Heart left ventricle (tissue), 16 donors: Measurements from ENCODE around the gene HOXC10. TPM values are rescaled to one million over a fixed set of nuclear protein-coding genes. Genes with fewer than 3 reads are reported as not detected.

Source experiments
- ATAC-seq, 4 donors: fragments of 200-7000 bp; cut with Tn5 transposase; one replicate each; pipeline ENCODE4 v1.9.1; 2020 to 2022; ENCODE audit warnings: moderate library complexity in 4 of 4, mild to moderate bottlenecking in 3 of 4, moderate number of reproducible peaks in 1 of 4
- DNase-seq, 5 donors: peaks; one replicate each; pipeline ENCODE4 v3.0.0-alpha.2; 2020
- H3K27ac ChIP-seq, 12 donors: fragments of 200-600 bp; sonication (generic) in 4 of 12; one replicate each; pipeline versions ENCODE4 v1.5.0 to v1.8.0; 2016 to 2022; ENCODE audit warnings: mild to moderate bottlenecking in 2 of 12
- H3K27me3 ChIP-seq, 9 donors: fragments of 200-600 bp; sonication (generic) in 2 of 9; one replicate each; pipeline versions ENCODE4 v1.5.1 to v1.8.0; 2016 to 2022; ENCODE audit warnings: mild to moderate bottlenecking in 3 of 9
- H3K36me3 ChIP-seq, 9 donors: fragments of 200-600 bp; sonication (generic) in 2 of 9; one replicate each; pipeline versions ENCODE4 v1.5.0 to v1.8.0; 2018 to 2022; ENCODE audit warnings: mild to moderate bottlenecking in 2 of 9
- H3K4me1 ChIP-seq, 12 donors: fragments of 200-600 bp; sonication (generic) in 4 of 12; one replicate each; pipeline versions ENCODE4 v1.5.0 to v1.8.0; 2016 to 2022; ENCODE audit warnings: mild to moderate bottlenecking in 3 of 12
- H3K4me3 ChIP-seq, 12 donors: fragments of 200-600 bp; sonication (generic) in 4 of 12; one replicate each; pipeline versions ENCODE4 v1.5.0 to v1.8.0; 2017 to 2022; ENCODE audit warnings: mild to moderate bottlenecking in 9 of 12, moderate library complexity in 4 of 12
- H3K9me3 ChIP-seq, 12 donors: fragments of 200-600 bp; sonication (generic) in 4 of 12; one replicate each; pipeline versions ENCODE4 v1.5.0 to v1.8.0; 2016 to 2022; ENCODE audit warnings: mild to moderate bottlenecking in 1 of 12
- CTCF ChIP-seq, 12 donors: fragments of 200-600 bp; sonication (generic) in 4 of 12; IDR thresholded peaks; one replicate each; pipeline versions ENCODE4 v1.5.0 to v1.8.0; 2018 to 2022; ENCODE audit warnings: antibody characterized with exemption in 12 of 12, mild to moderate bottlenecking in 5 of 12
- POLR2A ChIP-seq, 2 donors: fragments of 450-650 bp; IDR thresholded peaks; one replicate each; pipeline ENCODE4 v1.6.1; 2017; ENCODE audit warnings: antibody characterized with exemption in 2 of 2, mild to moderate bottlenecking in 2 of 2, moderate library complexity in 2 of 2
- WGBS, 4 donors: extraction: QIAGEN DNeasy Blood & Tissue Kit in 2 of 4; methylation state at CpG; one replicate each; pipeline versions ENCODE4 v1.1.5 to v1.1.7; 2013 to 2018; 5-methylcytosine and 5-hydroxymethylcytosine counted together
- intact Hi-C, 10 donors: fragments of 100-400 bp; cut with DNase I; formaldehyde crosslinking; loops; one replicate each; pipeline versions ENCODE4 v1.11.1 to v1.14.2; 2022
- polyA plus RNA-seq, 2 donors: library from polyadenylated mRNA; stranded (reverse); fragments of 200-250 nt; gene quantifications; one replicate each; pipeline ENCODE4 v1.2.3, GENCODE V29; 2013
- total RNA-seq, 9 donors: library from RNA; depleted of rRNA in 2 of 9; stranded (reverse); fragments of >200 nt in 2 of 9; fragmentation: NEBNext Ultra II Directional in 3 of 9; extraction: Animal tissue kit (Norgen Biotek cat#: 25700) in 3 of 9; gene quantifications; one replicate each; pipeline versions ENCODE4 v1.1.0 to v1.2.4, GENCODE V29; 2016 to 2023
- donor health status: ischemic (EF 13 %, LVEDD 7.1; RV severe dilation, severe dysfunction).
- donor health status: healthy with polysubstance abuse.
- donor health status: DM: no; HTN: yes; CAD: no.
- donor health status: DM: no; HTN: no; CAD: no.
- donor health status: ischemic (EF 25% LVEDD 6.9; RV normal size, moderate dysfunction).
- donor health status: ischemic (EF 25% LVEDD 5.7; RV mildly dilated, moderate dysfunction).
- donor health status: healthy.
- donor health status: DM: yes; HTN: yes; CAD: no.
- donor health status: ischemic (EF 35%, LVEDD 5.7; RV mildly dilated, moderate dysfunction).
- donor health status: nonischemic (EF 11% LVEDD 7.7; RV severe dilation, severe dysfunction).
- donor health status: DM: yes; HTN: yes; CAD: no.
- donor health status: PGD.
- donor health status: ischemic (EF 29% LVEDD 5.4; RV normal size, mild dysfunction).
- donor health status: nonischemic (EF 23%, LVEDD 6.1; RV moderate dilation, normal function).

Gene HOXC10
- total and polyA plus RNA-seq, 11 donors, result not detected

DNA sequence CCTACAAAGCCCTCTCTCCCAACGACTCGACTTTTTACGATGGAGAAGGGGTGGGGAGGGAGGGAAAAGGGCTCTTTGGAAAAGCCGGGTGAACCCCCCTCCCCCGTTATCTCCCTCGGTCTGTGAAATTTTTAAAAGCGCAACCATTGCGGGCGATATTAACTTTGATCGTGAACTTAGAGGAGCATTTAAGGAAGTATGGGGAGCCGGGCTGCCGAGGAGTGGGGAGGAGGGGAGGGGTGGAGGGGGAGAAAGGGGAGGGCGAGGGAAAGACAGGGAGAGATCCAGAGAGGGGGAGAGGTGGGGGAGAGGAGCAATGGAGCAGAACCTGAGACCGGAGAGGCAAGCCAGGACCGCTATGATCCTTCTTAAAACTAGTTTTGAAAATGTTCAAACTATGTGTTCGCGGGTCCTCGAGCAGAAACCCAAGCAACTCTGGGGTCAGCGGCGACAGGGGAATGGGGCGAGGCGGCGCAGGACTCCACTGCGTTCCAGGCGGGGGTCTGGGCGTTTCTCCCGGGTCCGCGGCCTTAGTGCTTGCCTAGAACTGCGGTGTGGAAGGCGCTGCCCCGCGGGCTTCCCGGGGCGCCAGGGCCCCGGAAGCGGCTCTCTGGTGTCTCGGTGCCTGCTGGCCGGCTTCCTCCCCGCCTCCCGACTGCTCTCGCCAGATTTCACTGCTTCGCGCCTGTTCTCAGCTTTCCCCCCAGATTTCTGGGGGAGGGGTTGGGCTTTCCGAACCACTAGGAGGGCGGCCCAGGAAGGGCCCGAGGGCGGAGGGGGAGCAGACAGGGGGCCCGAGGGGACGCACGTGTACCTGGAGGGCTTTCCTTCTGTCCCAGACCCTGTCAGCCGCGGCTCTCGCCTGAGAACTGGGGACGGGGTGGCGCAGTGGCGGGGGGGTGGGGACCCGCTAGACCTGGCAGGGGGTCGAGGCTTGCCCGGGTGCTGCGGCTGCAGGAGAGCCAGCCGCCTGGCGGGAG is 10.6 kb upstream of the HOXC10 start, which contains the start of gene HOTAIR:
TSS of gene HOTAIR (minus strand) at position 871 of the 980 bp plus-strand sequence.
- Histone ChIP-seq H3K9me3 (no peaks in the 10 kb centered on the region), H3K27me3 (peaks cover 85 to 100% (median 99%) of the 10 kb centered on the region in 9 donors), H3K4me1 (peaks cover 0 to 25% (median 11%) of the 10 kb centered on the region in 12 donors), H3K36me3 (no peaks in the 10 kb centered on the region), H3K27ac (no peak within 1 kb of the TSS), H3K4me3 (peak within 1 kb of the TSS in 10 of 12 donors; percentile 6 to 40 (median 18))
- TF ChIP-seq CTCF (IDR thresholded peaks at IDR 0.05), result no peak
- TF ChIP-seq POLR2A (IDR thresholded peaks at IDR 0.05), result no peak
- ATAC-seq (no peak), DNase-seq (peak in 1 of 5 donors; percentile 24)
- intact Hi-C loops, result no loop called here
- 1 to 6% (median 3%) methylated on average over 23 to 63 of the region's 63 CpGs for WGBS, 4 donors

GRCh38 chr12:53975064-53975471 is 9.9 kb upstream of the HOXC10 start:
- 0 to 3% (median 2%) methylated on average over 9 to 25 of the region's 25 CpGs for WGBS, 4 donors
- Histone ChIP-seq H3K9me3 (no peaks in the 10 kb centered on the region), H3K36me3 (no peaks in the 10 kb centered on the region), H3K4me1 (peaks cover 0 to 25% (median 11%) of the 10 kb centered on the region in 12 donors), H3K27ac (no peak overlapping the region), H3K4me3 (peak overlapping the region in 3 of 12 donors; percentile 12 to 40 (median 24)), H3K27me3 (peaks cover 83 to 100% (median 97%) of the 10 kb centered on the region in 9 donors)
- TF ChIP-seq POLR2A (IDR thresholded peaks at IDR 0.05), result no peak
- no peak for TF ChIP-seq CTCF (IDR thresholded peaks at IDR 0.05)
- peak in 1 of 5 donors; percentile 9 for DNase-seq
- intact Hi-C loops, result no loop called here
- no peak for ATAC-seq

- ATAC-seq (no peak), DNase-seq (peak in 1 of 5 donors; percentile 12)
- Histone ChIP-seq H3K27ac (no peak overlapping the region), H3K4me3 (peak overlapping the region in 2 of 12 donors; percentile 12 to 40), H3K4me1 (peaks cover 0 to 25% (median 11%) of the 10 kb centered on the region in 12 donors), H3K9me3 (no peaks in the 10 kb centered on the region), H3K36me3 (no peaks in the 10 kb centered on the region), H3K27me3 (peaks cover 83 to 99% (median 97%) of the 10 kb centered on the region in 9 donors)
- WGBS, 4 donors, result 5 to 9% (median 8%) methylated on average over 31 of the region's 31 CpGs
- TF ChIP-seq POLR2A (IDR thresholded peaks at IDR 0.05) (no peak), CTCF (IDR thresholded peaks at IDR 0.05) (no peak)
- intact Hi-C loops, result no loop called here
Observed at GRCh38 chr12:53975479-53976152, 9.3 kb upstream of the HOXC10 start.
